GM23338 (cell line): Measurements from ENCODE around the gene EFHB. TPM values are rescaled to one million over a fixed set of nuclear protein-coding genes. Genes with fewer than 3 reads are reported as not detected.
A peak's percentile ranks its signal among the peaks of the same experiment; 100 is the strongest.

ENCODE experiments used
- ATAC-seq: fragments of 200-7000 bp; cut with Tn5 transposase; 3 replicates; pipeline ENCODE4 v1.9.1; 2020
- DNase-seq: peaks from one replicate; pipeline ENCODE4 v3.0.0-alpha.2; 2015; ENCODE audit warnings: low spot score
- H2AFZ ChIP-seq: fragments of 200-600 bp; sonication (generic); 2 replicates; pipeline ENCODE4 v1.8.0; 2016; ENCODE audit warnings: antibody characterized with exemption, mild to moderate bottlenecking, moderate library complexity
- H3F3A ChIP-seq: fragments of 200-600 bp; sonication (generic); replicated peaks from 2 replicates; pipeline ENCODE4 v1.8.0; 2017; ENCODE audit warnings: antibody characterized with exemption, mixed run types, low read depth
- H3K27ac ChIP-seq: fragments of 200-600 bp; sonication (generic); 2 replicates; pipeline ENCODE4 v1.6.1; 2016; ENCODE audit warnings: low read depth
- H3K27me3 ChIP-seq: fragments of 200-600 bp; sonication (generic); 2 replicates; pipeline ENCODE4 v1.8.0; 2016; ENCODE audit warnings: mild to moderate bottlenecking, mixed run types, moderate library complexity; ENCODE audit not compliant: insufficient read depth
- H3K36me3 ChIP-seq: fragments of 200-600 bp; sonication (generic); 2 replicates; pipeline ENCODE4 v1.8.0; 2016; ENCODE audit warnings: mild to moderate bottlenecking; ENCODE audit not compliant: insufficient read depth
- H3K4me1 ChIP-seq: fragments of 200-600 bp; sonication (generic); 2 replicates; pipeline ENCODE4 v1.8.0; 2016; ENCODE audit warnings: mild to moderate bottlenecking, moderate library complexity; ENCODE audit not compliant: insufficient read depth
- H3K4me2 ChIP-seq: fragments of 200-600 bp; sonication (generic); 2 replicates; pipeline ENCODE4 v1.7.1; 2017; ENCODE audit warnings: mixed run types
- H3K4me3 ChIP-seq: fragments of 200-600 bp; sonication (generic); 2 replicates; pipeline ENCODE4 v1.6.1; 2016; ENCODE audit warnings: mixed run types
- H3K79me2 ChIP-seq: fragments of 200-600 bp; sonication (generic); replicated peaks from 2 replicates; pipeline ENCODE4 v1.8.0; 2017; ENCODE audit warnings: mild to moderate bottlenecking; ENCODE audit not compliant: insufficient read depth
- H3K9me2 ChIP-seq: fragments of 200-600 bp; sonication (generic); 2 replicates; pipeline ENCODE4 v1.8.0; 2017; ENCODE audit not compliant: insufficient read depth
- H4K20me1 ChIP-seq: fragments of 200-600 bp; sonication (generic); replicated peaks from 2 replicates; pipeline ENCODE4 v1.8.0; 2017; ENCODE audit warnings: mild to moderate bottlenecking; ENCODE audit not compliant: insufficient read depth
- H3K27ac Mint-ChIP-seq: 2 replicates; pipeline ENCODE4 v1.8.0; 2020; ENCODE audit warnings: inconsistent platforms, mild to moderate bottlenecking, moderate library complexity, mixed read lengths
- H3K27me3 Mint-ChIP-seq: 3 replicates; pipeline ENCODE4 v1.8.0; 2022; ENCODE audit warnings: low read depth, mild to moderate bottlenecking, moderate library complexity, mixed read lengths, inconsistent platforms; ENCODE audit not compliant: insufficient read depth, poor library complexity
- H3K36me3 Mint-ChIP-seq: 3 replicates; pipeline ENCODE4 v1.8.0; 2021; ENCODE audit warnings: low read depth, mild to moderate bottlenecking, inconsistent platforms, moderate library complexity, mixed read lengths
- H3K4me1 Mint-ChIP-seq: 3 replicates; pipeline ENCODE4 v1.8.0; 2020; ENCODE audit warnings: mild to moderate bottlenecking, inconsistent platforms, mixed read lengths
- H3K4me3 Mint-ChIP-seq: 3 replicates; pipeline ENCODE4 v1.8.0; 2021; ENCODE audit warnings: moderate library complexity, mild to moderate bottlenecking, inconsistent platforms, mixed read lengths
- H3K9me3 Mint-ChIP-seq: 3 replicates; pipeline ENCODE4 v1.8.0; 2020; ENCODE audit warnings: moderate library complexity, mild to moderate bottlenecking, inconsistent platforms, mixed read lengths
- CREB1 ChIP-seq: fragments of 250-450 bp; sonication (Bioruptor Pico); IDR thresholded peaks from 2 replicates; pipeline ENCODE4 v1.5.0; 2020; ENCODE audit warnings: low read depth, mild to moderate bottlenecking, moderate library complexity
- REST ChIP-seq: IDR thresholded peaks from one replicate; pipeline ENCODE4 v1.6.1; 2018; ENCODE audit warnings: antibody characterized with exemption; ENCODE audit not compliant: unreplicated experiment
- STAT1 ChIP-seq: IDR thresholded peaks from one replicate; pipeline ENCODE4 v1.6.1; 2016; ENCODE audit warnings: antibody characterized with exemption; ENCODE audit not compliant: unreplicated experiment
- ZNF114 ChIP-seq: fragments of 250-450 bp; sonication (Bioruptor Pico); IDR thresholded peaks from 2 replicates; pipeline ENCODE4 v1.5.0; 2020; ENCODE audit warnings: mild to moderate bottlenecking, moderate library complexity
- ZNF331 ChIP-seq: fragments of 250-450 bp; sonication (Bioruptor Pico); IDR thresholded peaks from 2 replicates; pipeline ENCODE4 v1.5.0; 2020; ENCODE audit warnings: low read depth, mild to moderate bottlenecking, moderate library complexity
- polyA plus RNA-seq: library from polyadenylated mRNA; unstranded; fragments of >200 nt; fragmentation: Nextera tagmentation; extraction: Ambion mirVana; gene quantifications from 2 replicates; pipeline ENCODE4 v1.2.1, GENCODE V29; 2016
- total RNA-seq: library from RNA; depleted of rRNA; stranded (reverse); fragments of >200 nt; shearing (Covaris generic); gene quantifications from 2 replicates; pipeline ENCODE4 v1.2.3, GENCODE V29; 2014
- TF ChIP-seq, protein P1 (sequence below): IDR thresholded peaks from 2 replicates; pipeline ENCODE4 v1.6.1; 2016; ENCODE audit warnings: antibody characterized with exemption
- TF ChIP-seq, protein P2 (sequence below): fragments of 250-450 bp; sonication (Bioruptor Pico); IDR thresholded peaks from 2 replicates; pipeline ENCODE4 v1.5.0; 2020; ENCODE audit warnings: mild to moderate bottlenecking, moderate library complexity
- TF ChIP-seq, protein P3 (sequence below), 2 experiments: fragments of 200-600 bp in 1 of 2; sonication (generic) in 1 of 2; conservative IDR thresholded peaks; 2 replicates each; pipeline versions ENCODE4 v1.5.1 to v1.6.1; 2016 to 2017; ENCODE audit warnings: antibody characterized with exemption in 2 of 2, low read depth in 2 of 2, mild to moderate bottlenecking in 2 of 2, moderate library complexity in 1 of 2

Gene EFHB
- total and polyA plus RNA-seq, 2 experiments from 2014 or later: 0.35 to 0.68 TPM

DNA sequence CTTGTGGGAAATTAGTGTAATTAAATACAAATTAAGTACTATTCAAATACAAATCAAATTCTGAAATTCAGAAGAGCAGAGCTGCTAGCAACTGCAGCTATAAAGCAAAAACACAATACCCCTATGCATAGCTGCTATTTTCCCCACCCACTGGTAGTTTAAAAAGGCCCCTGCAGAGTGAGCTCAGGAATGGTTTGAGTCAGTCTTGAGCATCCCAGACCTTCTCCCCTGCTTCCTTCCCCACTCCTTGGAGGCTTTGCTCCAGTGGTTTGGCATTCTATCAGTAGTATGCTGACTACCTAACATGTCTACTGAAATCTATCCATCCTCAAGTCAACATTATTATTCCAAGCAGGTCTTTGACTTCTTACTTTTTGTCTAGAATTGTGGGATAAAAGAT, 53.0 kb downstream of the EFHB start:
- Mint-ChIP-seq H3K27ac (no peak overlapping the region), H3K4me1 (peaks cover 16% of the 10 kb centered on the region), H3K9me3 (no peaks in the 10 kb centered on the region), H3K4me3 (no peak overlapping the region), H3K36me3 (no peaks in the 10 kb centered on the region), H3K27me3 (peaks cover 1% of the 10 kb centered on the region)
- peak; percentile 61 for DNase-seq
- Histone ChIP-seq H3K36me3 (no peaks in the 10 kb centered on the region), H3K9me2 (no peaks in the 10 kb centered on the region), H4K20me1 (no peaks in the 10 kb centered on the region), H3K79me2 (no peaks in the 10 kb centered on the region), H3K4me3 (no peak overlapping the region), H3K27me3 (no peaks in the 10 kb centered on the region), H3K27ac (no peak overlapping the region), H2AFZ (no peak overlapping the region), H3F3A (no peaks in the 10 kb centered on the region), H3K4me1 (peaks cover 4% of the 10 kb centered on the region; the same call in 1 of the 2 replicates), H3K4me2 (no peak overlapping the region; the same call in 1 of the 2 replicates)
- ATAC-seq: peak; percentile 95
- peak; percentile 85; the same call in 1 of the 2 replicates for TF ChIP-seq ZNF114 (CRISPR knock-in tag)
- TF ChIP-seq, protein P1, sequence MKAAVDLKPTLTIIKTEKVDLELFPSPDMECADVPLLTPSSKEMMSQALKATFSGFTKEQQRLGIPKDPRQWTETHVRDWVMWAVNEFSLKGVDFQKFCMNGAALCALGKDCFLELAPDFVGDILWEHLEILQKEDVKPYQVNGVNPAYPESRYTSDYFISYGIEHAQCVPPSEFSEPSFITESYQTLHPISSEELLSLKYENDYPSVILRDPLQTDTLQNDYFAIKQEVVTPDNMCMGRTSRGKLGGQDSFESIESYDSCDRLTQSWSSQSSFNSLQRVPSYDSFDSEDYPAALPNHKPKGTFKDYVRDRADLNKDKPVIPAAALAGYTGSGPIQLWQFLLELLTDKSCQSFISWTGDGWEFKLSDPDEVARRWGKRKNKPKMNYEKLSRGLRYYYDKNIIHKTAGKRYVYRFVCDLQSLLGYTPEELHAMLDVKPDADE: no peak
- TF ChIP-seq STAT1: no peak
- TF ChIP-seq, protein P2, sequence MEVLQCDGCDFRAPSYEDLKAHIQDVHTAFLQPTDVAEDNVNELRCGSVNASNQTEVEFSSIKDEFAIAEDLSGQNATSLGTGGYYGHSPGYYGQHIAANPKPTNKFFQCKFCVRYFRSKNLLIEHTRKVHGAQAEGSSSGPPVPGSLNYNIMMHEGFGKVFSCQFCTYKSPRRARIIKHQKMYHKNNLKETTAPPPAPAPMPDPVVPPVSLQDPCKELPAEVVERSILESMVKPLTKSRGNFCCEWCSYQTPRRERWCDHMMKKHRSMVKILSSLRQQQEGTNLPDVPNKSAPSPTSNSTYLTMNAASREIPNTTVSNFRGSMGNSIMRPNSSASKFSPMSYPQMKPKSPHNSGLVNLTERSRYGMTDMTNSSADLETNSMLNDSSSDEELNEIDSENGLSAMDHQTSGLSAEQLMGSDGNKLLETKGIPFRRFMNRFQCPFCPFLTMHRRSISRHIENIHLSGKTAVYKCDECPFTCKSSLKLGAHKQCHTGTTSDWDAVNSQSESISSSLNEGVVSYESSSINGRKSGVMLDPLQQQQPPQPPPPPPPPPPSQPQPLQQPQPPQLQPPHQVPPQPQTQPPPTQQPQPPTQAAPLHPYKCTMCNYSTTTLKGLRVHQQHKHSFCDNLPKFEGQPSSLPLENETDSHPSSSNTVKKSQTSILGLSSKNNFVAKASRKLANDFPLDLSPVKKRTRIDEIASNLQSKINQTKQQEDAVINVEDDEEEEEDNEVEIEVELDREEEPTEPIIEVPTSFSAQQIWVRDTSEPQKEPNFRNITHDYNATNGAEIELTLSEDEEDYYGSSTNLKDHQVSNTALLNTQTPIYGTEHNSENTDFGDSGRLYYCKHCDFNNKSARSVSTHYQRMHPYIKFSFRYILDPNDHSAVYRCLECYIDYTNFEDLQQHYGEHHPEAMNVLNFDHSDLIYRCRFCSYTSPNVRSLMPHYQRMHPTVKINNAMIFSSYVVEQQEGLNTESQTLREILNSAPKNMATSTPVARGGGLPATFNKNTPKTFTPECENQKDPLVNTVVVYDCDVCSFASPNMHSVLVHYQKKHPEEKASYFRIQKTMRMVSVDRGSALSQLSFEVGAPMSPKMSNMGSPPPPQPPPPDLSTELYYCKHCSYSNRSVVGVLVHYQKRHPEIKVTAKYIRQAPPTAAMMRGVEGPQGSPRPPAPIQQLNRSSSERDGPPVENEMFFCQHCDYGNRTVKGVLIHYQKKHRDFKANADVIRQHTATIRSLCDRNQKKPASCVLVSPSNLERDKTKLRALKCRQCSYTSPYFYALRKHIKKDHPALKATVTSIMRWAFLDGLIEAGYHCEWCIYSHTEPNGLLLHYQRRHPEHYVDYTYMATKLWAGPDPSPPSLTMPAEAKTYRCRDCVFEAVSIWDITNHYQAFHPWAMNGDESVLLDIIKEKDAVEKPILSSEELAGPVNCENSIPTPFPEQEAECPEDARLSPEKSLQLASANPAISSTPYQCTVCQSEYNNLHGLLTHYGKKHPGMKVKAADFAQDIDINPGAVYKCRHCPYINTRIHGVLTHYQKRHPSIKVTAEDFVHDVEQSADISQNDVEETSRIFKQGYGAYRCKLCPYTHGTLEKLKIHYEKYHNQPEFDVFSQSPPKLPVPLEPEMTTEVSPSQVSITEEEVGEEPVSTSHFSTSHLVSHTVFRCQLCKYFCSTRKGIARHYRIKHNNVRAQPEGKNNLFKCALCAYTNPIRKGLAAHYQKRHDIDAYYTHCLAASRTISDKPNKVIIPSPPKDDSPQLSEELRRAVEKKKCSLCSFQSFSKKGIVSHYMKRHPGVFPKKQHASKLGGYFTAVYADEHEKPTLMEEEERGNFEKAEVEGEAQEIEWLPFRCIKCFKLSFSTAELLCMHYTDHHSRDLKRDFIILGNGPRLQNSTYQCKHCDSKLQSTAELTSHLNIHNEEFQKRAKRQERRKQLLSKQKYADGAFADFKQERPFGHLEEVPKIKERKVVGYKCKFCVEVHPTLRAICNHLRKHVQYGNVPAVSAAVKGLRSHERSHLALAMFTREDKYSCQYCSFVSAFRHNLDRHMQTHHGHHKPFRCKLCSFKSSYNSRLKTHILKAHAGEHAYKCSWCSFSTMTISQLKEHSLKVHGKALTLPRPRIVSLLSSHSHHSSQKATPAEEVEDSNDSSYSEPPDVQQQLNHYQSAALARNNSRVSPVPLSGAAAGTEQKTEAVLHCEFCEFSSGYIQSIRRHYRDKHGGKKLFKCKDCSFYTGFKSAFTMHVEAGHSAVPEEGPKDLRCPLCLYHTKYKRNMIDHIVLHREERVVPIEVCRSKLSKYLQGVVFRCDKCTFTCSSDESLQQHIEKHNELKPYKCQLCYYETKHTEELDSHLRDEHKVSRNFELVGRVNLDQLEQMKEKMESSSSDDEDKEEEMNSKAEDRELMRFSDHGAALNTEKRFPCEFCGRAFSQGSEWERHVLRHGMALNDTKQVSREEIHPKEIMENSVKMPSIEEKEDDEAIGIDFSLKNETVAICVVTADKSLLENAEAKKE (CRISPR knock-in tag): peak; percentile 98

- Histone ChIP-seq H3K4me2 (no peak overlapping the region), H3K79me2 (no peaks in the 10 kb centered on the region), H3K27me3 (no peaks in the 10 kb centered on the region), H3K4me3 (no peak overlapping the region), H4K20me1 (no peaks in the 10 kb centered on the region), H2AFZ (peak overlapping the region; percentile 64), H3K36me3 (no peaks in the 10 kb centered on the region), H3F3A (no peaks in the 10 kb centered on the region), H3K9me2 (no peaks in the 10 kb centered on the region), H3K4me1 (peaks cover 4% of the 10 kb centered on the region; the same call in 1 of the 2 replicates), H3K27ac (no peak overlapping the region)
- Mint-ChIP-seq H3K27ac (peak overlapping the region; percentile 84; the same call in 1 of the 2 replicates), H3K9me3 (no peaks in the 10 kb centered on the region), H3K27me3 (peaks cover 3% of the 10 kb centered on the region), H3K36me3 (no peaks in the 10 kb centered on the region), H3K4me1 (peaks cover 13% of the 10 kb centered on the region; the same call in 2 of the 3 replicates), H3K4me3 (no peak overlapping the region)
- no peak for ATAC-seq
- no peak for DNase-seq
- TF ChIP-seq ZNF114 (CRISPR knock-in tag): no peak
- no peak for TF ChIP-seq REST
- TF ChIP-seq ZNF331: no peak
- TF ChIP-seq, protein P3, sequence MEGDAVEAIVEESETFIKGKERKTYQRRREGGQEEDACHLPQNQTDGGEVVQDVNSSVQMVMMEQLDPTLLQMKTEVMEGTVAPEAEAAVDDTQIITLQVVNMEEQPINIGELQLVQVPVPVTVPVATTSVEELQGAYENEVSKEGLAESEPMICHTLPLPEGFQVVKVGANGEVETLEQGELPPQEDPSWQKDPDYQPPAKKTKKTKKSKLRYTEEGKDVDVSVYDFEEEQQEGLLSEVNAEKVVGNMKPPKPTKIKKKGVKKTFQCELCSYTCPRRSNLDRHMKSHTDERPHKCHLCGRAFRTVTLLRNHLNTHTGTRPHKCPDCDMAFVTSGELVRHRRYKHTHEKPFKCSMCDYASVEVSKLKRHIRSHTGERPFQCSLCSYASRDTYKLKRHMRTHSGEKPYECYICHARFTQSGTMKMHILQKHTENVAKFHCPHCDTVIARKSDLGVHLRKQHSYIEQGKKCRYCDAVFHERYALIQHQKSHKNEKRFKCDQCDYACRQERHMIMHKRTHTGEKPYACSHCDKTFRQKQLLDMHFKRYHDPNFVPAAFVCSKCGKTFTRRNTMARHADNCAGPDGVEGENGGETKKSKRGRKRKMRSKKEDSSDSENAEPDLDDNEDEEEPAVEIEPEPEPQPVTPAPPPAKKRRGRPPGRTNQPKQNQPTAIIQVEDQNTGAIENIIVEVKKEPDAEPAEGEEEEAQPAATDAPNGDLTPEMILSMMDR (conservative IDR thresholded peaks at IDR 0.05; ENCODE audit: low read depth in 2 of 2): no peak
- no peak for TF ChIP-seq CREB1 (CRISPR knock-in tag)
These were observed 56.4 kb downstream of the EFHB start for GRCh38 chr3:19877656-19878055.
